ENCODE data around the gene PDE10A.

GRCh38 chr6:165571068-165571682 lies 91.9 kb downstream of the PDE10A start:
- TF ChIP-seq CTCF (IDR thresholded peaks at IDR 0.05; ENCODE audit: borderline replicate concordance, extremely low read depth, low read length, poor library complexity, severe bottlenecking) (no peak), EZH2 (IDR thresholded peaks at IDR 0.05; ENCODE audit: borderline replicate concordance, low read depth, low read length, severe bottlenecking) (no peak)

Data from DND-41 (cell line).